ENCODE data around the gene SIX3. TPM values are rescaled to one million over a fixed set of nuclear protein-coding genes. Genes with fewer than 3 reads are reported as not detected.

SIX3 gene
- total RNA-seq, 3 donors from 2014 or later (not counting 1 experiment from before 2014, with no cell fraction given) = 0.15 to 0.39 TPM; not detected in 1

DNA sequence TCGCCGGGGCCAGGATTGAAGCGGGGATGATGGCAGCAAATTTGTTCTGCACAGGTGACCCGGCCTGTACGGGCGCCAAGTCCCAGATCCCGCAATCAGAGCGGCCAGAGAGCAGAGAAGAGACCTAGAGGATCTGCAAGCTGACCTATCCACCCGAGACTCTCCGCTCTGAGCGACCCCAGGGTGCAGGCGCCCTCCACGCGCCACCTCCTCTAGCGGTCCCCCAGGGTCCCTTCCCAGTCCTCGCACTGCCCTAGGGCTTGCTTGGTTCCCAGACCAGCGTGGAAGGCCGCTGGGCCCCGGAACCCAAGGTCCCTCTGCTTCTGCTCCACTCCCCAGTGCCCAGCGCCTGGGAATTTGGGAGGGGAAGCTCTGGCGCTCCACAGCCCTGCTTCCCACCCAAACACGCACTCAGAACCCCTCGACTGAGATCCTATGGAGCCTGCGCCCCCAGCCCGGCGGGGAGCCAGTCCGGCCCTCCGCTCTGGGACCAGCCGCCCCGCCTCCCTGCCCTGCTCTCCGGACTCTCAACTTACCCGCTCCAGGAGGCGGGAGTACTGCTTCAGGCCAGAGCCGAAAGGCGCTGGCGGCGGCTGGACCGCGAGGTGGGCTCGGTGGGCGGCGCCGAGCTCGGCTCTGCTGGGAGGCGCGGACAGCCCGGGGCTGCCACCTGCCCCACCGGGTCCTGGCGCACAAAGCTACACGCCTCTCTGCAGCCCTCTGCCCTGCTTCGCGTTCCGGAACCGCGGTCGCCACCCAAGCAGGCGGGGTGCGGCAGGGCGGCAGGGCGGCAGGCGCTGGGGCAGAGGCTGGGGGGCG lies 3.0 kb upstream of the SIX3 start:
- DNase-seq (no peak), ATAC-seq (no peak)
- Mint-ChIP-seq H3K27me3 (ENCODE audit: low read depth in 2 of 2) (peaks cover 45 to 62% of the 10 kb centered on the region in 2 donors), H3K4me3 (peak overlapping the region; percentile 35), H3K4me1 (peaks cover 11 to 26% of the 10 kb centered on the region in 2 donors), H3K27ac (no peak overlapping the region), H3K9me3 (no peaks in the 10 kb centered on the region), H3K36me3 (no peaks in the 10 kb centered on the region)
- Histone ChIP-seq H3K27ac (ENCODE audit: low read length) (no peak overlapping the region), H3K4me1 (ENCODE audit: control insufficient read depth, insufficient read depth, low read length) (peaks cover 36% of the 10 kb centered on the region), H3K9me3 (ENCODE audit: control insufficient read depth, insufficient read depth, low read length) (no peaks in the 10 kb centered on the region), H3K36me3 (ENCODE audit: control insufficient read depth, insufficient read depth, low read length) (no peaks in the 10 kb centered on the region), H3K27me3 (ENCODE audit: control insufficient read depth, insufficient read depth, low read length) (peaks cover 60% of the 10 kb centered on the region), H3K4me3 (ENCODE audit: low read length) (no peak overlapping the region)
- TF ChIP-seq, protein P1, sequence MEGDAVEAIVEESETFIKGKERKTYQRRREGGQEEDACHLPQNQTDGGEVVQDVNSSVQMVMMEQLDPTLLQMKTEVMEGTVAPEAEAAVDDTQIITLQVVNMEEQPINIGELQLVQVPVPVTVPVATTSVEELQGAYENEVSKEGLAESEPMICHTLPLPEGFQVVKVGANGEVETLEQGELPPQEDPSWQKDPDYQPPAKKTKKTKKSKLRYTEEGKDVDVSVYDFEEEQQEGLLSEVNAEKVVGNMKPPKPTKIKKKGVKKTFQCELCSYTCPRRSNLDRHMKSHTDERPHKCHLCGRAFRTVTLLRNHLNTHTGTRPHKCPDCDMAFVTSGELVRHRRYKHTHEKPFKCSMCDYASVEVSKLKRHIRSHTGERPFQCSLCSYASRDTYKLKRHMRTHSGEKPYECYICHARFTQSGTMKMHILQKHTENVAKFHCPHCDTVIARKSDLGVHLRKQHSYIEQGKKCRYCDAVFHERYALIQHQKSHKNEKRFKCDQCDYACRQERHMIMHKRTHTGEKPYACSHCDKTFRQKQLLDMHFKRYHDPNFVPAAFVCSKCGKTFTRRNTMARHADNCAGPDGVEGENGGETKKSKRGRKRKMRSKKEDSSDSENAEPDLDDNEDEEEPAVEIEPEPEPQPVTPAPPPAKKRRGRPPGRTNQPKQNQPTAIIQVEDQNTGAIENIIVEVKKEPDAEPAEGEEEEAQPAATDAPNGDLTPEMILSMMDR (IDR thresholded peaks at IDR 0.05) = no peak
- WGBS (ENCODE audit: insufficient coverage) = 5% methylated on average over 62 of the region's 62 CpGs
- intact Hi-C loops (cut with micrococcal nuclease) = no loop called here

DNA sequence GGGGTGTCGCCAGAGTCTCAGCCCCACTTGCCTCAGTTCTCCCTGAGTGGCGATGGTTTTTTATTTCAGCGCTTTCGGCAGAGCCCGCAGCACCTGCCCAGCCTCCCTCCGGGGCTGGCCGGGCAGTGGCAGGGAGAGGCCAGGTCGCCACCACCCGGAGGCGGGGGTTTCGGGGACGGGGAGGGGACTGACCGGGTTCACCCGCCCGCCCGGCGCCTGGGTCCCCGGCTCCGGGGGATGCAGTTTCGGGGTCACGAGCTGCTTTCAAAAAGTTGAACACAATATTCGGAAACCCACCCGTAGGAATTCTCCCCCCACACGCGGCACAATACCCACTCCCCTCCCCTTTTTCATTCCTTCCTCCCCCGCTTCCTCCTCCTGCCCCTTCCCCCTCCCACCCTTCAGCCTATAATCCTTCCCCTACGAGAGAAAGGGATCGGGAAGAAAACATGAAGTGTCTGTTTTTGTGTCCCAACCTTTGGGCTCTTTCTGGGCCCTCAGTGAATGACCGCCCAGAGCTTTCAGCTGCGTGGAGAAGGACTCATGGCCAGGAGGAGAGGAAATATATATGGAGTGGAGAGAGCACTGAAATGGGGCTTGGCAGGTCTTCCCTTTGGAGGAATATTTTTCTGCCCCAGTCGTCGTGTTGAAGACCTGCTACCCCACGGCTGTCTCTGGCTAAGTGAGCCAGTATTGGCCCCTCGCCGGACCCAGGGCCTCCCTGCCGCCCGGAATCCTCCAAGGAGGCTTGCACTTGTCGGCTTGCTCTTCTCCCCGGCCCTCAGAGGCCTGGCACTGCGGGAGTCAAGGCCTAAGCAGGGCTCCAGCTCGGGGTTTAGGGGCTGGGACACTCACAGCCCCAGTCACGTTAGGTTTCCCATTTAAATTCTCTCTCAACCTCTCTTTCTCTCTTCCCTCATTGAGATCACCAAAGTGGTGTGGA lies 2.1 kb upstream of the SIX3 start:
- no peaks in the 10 kb centered on the region for H3K9me3 ChIP-seq (ENCODE audit: control insufficient read depth, insufficient read depth, low read length)
- H3K27ac ChIP-seq (ENCODE audit: low read length) = no peak overlapping the region
- DNase-seq (no peak), ATAC-seq (no peak)
- peaks cover 63% of the 10 kb centered on the region for H3K27me3 ChIP-seq (ENCODE audit: control insufficient read depth, insufficient read depth, low read length)
- Mint-ChIP-seq H3K9me3 (no peaks in the 10 kb centered on the region), H3K36me3 (no peaks in the 10 kb centered on the region), H3K27me3 (ENCODE audit: low read depth in 2 of 2) (peaks cover 49 to 61% of the 10 kb centered on the region in 2 donors), H3K4me1 (peaks cover 11 to 32% of the 10 kb centered on the region in 2 donors), H3K27ac (no peak overlapping the region), H3K4me3 (no peak overlapping the region)
- WGBS (ENCODE audit: insufficient coverage) = 7% methylated on average over 42 of the region's 42 CpGs
- no peak overlapping the region for H3K4me3 ChIP-seq (ENCODE audit: low read length)
- TF ChIP-seq, protein P1 (IDR thresholded peaks at IDR 0.05) = no peak
- H3K4me1 ChIP-seq (ENCODE audit: control insufficient read depth, insufficient read depth, low read length) = peaks cover 40% of the 10 kb centered on the region
- H3K36me3 ChIP-seq (ENCODE audit: control insufficient read depth, insufficient read depth, low read length) = no peaks in the 10 kb centered on the region
- intact Hi-C loops (cut with micrococcal nuclease) = no loop called here

DNA sequence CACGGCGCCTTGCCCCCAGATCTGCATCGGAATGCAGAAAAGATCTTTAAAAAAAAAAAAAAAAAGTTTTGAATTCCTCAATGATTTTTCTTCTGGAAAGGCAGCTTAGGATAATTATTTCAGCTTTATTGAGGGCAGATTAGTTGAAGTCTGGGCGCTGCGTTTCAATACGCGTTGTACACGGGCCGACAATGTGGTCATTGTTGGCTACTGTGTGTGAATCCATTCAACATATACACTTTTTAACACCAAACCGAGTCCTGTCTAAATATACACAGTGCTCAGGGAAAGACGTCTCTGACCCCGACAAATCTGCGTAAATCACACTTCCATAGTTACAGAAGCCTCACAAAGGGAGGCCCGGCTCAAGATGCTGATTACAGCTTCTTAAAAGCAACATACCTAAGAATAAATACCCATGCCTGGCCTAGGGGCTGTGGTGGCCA lies 1.4 kb upstream of the SIX3 start:
- H3K9me3 ChIP-seq (ENCODE audit: control insufficient read depth, insufficient read depth, low read length) = no peaks in the 10 kb centered on the region
- 29% methylated on average over 14 of the region's 14 CpGs for WGBS (ENCODE audit: insufficient coverage)
- Mint-ChIP-seq H3K9me3 (no peaks in the 10 kb centered on the region), H3K27me3 (ENCODE audit: low read depth in 2 of 2) (peaks cover 56 to 62% of the 10 kb centered on the region in 2 donors), H3K4me3 (no peak overlapping the region), H3K36me3 (no peaks in the 10 kb centered on the region), H3K4me1 (peaks cover 11 to 38% of the 10 kb centered on the region in 2 donors), H3K27ac (no peak overlapping the region)
- intact Hi-C loops (cut with micrococcal nuclease) = no loop called here
- ATAC-seq = no peak
- no peak overlapping the region for H3K27ac ChIP-seq (ENCODE audit: low read length)
- DNase-seq = no peak
- no peak overlapping the region for H3K4me3 ChIP-seq (ENCODE audit: low read length)
- peaks cover 40% of the 10 kb centered on the region for H3K4me1 ChIP-seq (ENCODE audit: control insufficient read depth, insufficient read depth, low read length)
- TF ChIP-seq, protein P1 (IDR thresholded peaks at IDR 0.05) = no peak
- peaks cover 67% of the 10 kb centered on the region for H3K27me3 ChIP-seq (ENCODE audit: control insufficient read depth, insufficient read depth, low read length)
- H3K36me3 ChIP-seq (ENCODE audit: control insufficient read depth, insufficient read depth, low read length) = no peaks in the 10 kb centered on the region
